CD4-positive, alpha-beta T cell treated with Interleukin-4 for 4 hours (primary cell): ENCODE measurements around the gene SLC5A10.
"Not testable (repeated sequence)": the region's sequence is repeated elsewhere in the genome, so short reads cannot be mapped to it uniquely, and the experiment has no call there.

ENCODE experiments used
- DNase-seq: peaks from one replicate; pipeline ENCODE4 v3.0.0-alpha.2; 2020

The SLC5A10 gene

DNA sequence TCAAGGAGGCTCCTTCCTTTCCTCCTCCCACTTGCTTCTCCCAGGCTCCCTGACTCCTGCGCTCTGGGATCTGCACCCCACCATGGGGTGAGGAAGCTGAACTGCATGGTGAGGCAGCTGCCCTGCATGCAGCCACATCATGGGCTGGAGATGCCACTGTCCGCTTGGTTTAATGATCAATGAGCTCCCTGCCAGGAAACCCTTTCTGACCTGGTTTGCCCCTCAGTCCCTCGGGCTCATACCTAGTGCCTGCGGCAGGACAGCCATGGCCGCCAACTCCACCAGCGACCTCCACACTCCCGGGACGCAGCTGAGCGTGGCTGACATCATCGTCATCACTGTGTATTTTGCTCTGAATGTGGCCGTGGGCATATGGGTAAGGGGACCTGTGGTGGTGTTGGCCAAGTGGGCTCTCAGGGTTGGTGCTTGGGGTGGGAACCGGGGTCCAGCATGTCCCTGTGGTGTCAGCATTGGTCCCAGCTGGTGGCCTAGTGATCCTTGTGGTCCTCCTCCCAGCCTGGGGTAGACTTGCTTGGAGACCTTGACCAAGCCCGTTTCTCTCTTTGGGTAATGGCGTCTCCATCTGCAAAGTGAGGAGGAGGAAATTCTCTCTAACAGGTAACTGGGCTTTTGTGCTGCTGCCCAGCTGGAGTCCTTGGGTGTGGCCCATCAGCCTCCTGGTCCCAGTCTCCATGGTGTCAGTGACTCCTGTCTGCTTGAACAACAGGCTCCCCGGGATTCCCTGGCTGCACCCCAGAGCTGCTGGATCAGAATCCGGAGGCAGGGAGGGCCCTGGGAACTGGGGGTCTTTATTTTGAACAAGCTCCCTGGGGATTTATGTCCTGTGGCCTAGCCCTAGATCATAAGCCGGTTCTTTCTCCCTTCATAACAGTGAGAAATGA lies at the start of gene SLC5A10:
Gene SLC5A10 (plus strand): TSS at position 225 of the 902 bp plus-strand sequence. CDS start 41 bp downstream, at position 266.
- DNase-seq = no peak

DNA sequence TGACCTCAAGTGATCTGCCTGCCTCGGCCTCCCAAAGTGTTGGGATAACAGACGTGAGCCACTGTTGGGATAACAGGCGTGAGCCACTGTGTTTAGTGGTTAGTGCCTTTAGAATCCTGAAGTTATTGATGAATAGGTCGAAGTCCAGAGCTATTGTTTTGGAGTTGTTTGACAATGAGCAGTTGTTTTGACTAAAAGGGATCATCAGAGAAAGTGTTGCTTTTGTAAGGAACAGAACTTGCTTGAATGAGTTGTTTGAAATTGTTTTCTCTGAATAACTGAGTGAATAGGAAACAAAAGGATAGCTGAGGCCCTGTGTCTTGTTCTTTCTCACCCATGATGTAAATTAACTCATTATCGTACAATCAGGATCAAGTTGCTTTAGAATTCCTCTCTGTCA lies 47.5 kb upstream of the SLC5A10 start:
- DNase-seq = no peak

DNA sequence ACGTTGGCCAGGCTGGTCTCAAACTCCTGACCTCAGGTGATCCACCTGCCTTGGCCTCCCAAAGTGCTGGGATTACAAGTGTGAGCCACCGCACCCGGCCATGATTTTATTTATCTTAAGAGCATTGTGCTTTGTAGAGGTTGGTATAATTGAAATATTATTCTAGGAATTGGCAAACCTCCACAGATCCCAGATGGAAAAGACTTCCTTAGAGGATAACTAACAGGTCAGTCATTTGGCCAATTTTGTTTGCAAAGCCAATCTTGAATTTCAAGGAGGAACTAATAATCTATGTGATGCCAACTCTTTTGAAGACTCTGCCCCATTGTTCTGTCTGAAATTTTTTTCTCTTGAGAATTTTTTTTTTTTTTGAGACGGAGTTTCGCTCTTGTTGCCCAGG lies 46.7 kb upstream of the SLC5A10 start:
- no peak for DNase-seq

DNA sequence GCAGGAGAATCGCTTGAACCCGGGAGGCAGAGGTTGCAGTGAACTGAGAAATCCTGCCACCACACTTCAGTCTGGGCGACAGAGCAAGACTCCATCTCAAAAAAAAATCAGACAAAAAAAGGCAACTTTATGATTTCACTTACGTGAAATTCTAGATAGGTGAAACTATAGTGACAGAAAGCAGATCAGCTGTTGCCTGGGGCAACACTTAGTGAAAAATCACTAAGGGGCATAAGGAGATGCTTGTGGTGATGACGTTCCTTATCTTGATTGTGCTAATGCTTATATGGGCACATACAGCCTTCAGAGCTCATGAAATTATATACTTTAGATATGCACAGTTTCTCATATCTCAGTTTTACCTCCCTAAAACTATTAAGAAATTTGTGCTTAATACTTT lies 41.6 kb upstream of the SLC5A10 start:
- no peak for DNase-seq

DNA sequence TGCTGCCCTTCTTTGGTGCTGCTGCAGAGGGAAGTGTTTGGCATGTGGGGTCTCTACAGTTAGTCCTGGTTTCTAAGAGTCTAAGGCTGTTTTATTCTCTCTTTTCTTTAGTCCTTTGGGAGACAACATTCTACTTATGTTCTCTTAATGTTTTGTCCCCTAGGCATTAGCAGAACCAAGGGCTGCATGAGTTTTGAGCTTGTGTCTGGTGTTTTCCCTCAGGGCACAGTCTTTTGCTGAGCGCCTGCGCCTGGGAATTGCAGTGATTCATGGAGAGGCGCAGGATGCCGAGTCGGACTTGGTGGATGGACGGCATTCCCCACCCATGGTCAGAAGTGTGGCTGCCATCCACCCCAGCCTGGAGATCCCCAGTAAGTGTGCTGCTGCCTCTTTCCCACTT lies 41.1 kb upstream of the SLC5A10 start:
- DNase-seq = no peak

DNA sequence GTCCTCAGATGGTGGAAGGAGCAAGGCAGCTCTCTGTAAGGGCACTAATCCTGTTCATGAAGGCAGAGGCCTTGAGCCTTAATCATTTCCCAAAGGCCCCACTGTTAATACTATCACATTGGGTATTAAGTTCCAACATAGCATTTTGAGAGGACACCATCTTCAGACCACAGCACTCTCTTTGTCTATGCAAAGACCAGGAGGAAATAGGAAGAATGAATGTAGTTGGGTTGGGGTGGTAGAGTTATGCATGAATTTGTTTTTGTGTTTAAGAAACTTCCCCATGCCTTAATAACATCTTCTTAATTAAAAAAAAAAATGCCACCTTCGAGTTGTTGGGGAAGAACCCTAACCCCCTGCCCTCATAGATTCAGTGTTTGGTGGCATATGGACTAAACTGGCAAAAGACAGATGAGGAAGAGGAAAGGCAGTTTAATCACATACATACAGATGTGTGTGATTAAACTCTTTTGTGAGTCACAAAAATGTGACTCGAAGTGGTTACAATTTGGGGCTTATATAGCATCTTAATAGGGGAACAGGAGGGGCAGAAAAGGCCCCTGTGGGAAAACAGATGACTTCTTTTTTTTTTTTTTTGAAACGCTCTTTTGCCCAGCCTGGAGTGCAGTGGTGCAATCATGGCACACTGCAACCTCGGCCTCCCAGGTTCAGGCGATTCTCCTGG lies 35.0 kb upstream of the SLC5A10 start:
- DNase-seq = no peak

DNA sequence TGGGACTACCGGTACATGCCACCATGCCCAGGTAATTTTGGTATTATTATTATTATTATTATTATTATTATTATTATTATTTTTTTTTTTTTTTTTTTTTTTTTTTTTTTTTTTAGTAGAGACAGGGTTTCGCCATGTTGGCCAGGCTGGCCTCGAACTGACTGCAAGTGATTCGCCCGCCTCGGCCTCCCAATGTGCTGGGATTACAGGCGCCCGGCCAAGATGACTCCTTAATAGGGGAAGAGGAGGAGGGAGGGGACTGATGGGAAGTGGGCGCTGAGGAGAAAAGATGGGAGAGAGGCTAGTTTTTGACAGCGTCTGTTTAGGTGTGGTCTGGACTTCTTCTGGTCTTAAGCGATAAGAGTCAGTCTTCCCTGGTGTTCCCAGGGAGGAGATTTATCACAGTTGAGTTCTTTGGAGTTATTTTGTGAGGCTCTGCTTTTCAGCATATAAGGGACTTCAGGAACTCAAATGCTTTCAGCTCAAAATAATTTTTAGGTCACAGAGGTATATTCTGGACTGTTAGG lies 34.4 kb upstream of the SLC5A10 start:
- no peak for DNase-seq

DNA sequence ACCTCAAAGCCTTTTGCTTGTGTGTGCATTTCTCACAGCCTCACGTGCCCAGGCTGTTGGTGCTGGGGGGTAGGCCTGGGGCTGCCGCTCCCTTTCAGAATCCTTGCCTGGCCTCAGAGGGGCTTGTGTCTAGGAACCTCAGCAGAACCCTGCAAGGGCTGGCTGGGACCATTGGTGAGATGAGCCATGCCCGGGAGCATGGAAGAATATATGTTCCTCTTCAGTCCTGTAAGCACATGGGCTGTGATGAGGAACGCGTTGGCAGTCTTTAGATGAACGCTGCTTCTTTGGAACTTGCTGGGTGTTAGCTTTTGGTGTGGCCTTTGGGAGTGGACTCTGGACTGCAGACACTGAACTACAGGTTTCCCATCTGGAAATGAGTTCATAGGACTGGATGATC lies 32.0 kb upstream of the SLC5A10 start:
- DNase-seq = no peak

DNA sequence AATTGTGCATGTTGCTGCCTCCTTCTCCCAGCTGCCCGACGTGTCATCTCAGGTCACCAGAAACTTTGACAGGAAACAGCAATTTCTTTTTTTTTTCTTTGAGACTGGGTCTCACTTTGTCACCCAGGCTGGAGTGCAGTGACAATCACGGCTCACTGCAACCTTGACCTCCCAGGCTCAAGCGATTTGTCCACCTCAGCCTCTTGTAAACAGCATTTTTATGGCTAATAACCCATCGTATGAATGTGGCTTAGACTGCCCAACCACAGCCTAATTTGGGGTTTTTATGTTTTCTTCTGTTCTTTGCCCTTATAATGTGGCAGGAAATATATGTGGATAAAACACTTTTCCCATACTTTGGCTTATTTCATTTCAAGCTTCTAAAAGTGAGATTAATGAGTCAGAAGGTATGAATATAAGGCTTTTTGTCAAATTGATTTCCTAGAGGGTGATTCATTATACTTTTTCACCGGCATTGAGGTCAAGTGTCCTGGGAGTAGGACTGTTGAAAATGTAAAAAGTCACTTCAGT lies 31.0 kb upstream of the SLC5A10 start:
- DNase-seq = no peak

DNA sequence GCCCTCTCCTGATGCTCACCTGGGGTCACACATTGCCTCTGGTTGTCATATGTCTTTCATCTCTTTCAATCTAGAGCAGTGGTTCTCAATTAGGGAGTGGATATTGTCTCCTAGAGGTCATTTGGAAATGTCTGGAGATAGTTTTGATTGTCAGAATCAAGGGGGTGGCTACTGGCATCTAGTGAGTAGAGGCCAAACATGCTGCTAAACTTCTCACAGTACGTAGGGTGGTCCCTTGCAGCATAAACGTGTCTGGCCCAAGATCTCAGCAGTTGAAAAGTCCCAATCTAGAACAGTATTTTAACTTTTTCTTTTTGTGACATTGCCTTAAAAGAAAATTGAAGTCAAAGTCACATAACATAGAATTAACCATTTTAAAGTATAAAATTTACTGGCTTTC lies 30.5 kb upstream of the SLC5A10 start:
- no peak for DNase-seq

DNA sequence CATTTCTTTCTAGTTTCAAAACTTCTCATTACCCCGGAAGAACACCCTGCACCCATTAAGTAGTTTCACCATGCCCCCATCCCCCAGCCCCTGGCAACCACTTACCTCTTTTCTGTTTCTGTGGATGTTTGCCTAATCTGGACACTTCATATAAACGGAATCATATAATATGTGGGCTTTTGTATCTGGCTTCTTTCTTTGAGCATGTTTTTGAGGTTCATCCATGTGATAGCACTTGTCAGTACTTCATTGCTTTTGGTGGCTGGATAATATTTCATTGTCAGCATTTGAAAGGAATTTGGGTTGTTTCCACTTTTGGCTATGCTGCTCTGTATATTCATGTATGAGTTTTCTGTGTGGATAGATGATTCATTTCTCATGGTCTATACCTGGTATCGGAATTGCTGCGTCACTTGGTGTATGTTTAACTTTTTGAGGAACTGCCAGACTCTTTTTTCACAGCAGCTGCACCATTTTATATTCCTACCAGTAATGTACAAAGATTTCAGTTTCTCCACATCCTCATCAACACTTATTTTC lies 30.0 kb upstream of the SLC5A10 start:
- no peak for DNase-seq

DNA sequence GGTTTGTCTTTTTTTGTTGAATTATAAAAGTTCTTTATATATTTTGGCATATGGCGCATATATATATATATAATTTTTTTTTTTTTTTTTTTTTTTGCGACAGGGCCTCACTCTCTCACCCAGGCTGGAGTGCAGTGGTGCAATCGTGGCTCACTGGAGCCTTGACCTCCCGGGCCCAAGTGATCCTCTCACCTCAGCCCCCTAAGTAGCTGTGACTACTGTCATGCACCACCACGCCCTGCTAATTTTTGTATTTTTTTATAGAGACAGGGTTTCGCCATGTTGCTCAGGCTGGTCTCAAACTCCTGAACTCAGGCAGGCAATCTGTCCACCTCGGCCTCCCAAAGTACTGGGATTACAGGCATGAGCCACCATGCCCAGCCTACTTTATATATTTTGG lies 29.4 kb upstream of the SLC5A10 start:
- DNase-seq = not testable (repeated sequence)

DNA sequence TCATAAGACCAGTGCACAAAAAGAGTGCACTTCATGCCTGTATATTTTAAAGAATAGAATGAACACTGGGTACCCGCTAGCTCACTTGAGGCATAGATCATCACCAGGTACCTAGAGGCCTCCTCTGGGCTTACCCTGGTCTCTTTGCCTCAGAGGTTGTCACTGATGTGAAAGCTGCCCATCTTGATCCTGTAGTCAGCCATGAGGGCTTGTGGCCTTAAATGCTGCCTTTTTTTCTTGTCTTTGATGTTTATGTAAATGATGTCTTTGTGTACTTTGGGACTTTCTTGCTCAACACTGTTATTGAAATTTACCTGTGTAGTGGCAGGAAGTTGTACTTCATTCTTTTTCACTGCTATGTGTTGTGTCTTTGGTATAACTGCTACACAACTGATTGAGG lies 26.8 kb upstream of the SLC5A10 start:
- DNase-seq = no peak

DNA sequence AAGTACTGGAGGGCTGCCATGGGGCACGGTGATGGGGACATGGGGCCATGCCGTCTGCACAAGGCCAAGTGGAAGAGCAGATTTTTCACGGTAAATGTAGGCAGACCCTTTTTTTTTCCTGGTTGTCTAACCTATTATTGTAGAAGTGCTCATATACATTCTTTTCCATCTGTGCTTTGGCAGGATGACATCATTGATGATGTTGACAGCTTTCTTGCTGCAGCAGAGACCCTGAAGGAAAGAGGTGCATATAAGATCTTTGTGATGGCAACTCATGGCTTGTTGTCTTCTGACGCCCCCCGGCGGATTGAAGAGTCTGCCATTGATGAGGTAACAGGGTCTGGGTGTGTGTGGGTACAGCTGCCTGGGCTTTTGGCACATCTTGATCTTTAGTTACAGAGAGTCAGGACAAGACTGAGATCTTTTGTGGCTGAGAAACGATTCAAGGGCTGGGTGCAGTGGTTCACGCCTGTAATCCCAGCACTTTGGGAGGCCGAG lies 23.3 kb upstream of the SLC5A10 start:
- DNase-seq = no peak

DNA sequence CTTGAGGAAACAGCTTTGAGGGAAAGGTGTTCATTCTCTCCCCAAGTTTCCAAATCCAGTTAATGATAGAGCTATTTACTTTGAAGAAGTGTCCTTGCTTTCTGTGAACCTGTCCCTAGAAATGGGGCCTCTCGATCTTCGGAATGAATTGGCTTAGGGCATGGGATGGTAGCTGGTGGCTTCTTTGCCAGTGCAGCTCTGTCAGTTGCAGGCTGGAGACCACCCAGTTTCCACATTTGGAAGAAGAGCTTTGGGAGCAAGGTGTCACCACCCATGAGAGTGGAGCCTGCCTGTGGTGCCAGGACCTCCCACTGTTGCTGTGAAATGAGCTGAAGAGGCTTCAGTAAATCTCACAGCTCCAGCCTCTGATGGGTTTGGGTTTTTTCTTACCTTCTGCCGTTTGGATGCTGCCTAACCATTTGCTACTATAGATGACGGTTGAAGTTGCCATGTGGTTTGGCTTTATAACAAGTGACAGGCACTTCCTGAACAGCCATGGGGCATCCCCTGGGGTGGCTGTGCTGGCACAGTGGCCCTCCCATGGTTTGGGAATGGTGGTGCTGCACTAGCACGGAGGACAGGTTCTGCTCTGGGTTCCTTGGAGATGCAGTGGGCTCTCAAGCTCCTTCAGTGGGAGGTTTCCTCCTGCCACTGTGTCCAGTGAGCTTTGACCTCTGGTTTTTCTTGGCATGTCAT lies 19.5 kb upstream of the SLC5A10 start:
- DNase-seq = no peak

DNA sequence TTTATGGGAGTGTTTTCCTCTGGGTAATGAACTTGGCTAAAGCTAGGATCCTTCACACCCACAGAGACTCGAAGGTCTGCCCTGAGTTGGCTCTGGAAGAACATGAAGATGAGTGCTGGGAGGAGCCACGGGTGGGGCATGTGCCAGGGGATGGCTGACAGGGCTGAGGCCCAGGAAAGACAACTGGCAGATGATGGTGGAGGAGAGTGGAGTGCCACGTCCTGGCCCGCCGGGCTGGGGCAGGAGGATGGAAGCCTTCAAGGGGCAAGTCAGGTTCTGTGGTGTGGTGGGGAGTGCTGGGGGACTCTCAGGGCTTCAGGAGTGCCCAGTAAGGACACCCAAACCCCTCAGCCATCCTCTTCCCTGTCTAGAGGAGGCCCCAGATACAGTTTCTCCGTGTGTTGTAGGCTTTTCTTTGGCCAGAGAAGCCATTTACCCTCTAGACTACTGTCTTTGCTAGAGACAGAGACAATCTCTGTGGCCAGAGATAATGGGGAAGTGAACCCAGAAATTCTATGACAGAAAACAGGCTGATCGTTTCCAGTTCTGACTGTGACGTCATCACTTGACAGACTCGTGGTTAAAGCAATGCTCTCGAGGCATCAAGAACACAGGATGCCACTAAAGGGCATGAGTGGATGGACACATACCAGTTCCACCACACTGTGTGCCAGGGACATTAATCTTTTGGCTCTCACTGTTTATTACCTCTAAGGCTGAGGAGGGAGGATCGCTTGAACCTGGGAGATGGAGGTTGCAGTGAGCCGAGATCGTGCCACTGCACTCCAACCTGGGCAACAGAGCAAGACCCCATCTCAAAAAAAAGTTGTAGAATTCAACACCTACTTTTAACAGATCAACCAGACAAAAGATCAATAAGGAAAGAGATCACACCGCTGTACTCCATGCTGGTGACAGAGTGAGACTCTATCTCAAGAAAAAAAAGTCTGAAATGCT lies 18.6 kb upstream of the SLC5A10 start:
- DNase-seq = no peak

DNA sequence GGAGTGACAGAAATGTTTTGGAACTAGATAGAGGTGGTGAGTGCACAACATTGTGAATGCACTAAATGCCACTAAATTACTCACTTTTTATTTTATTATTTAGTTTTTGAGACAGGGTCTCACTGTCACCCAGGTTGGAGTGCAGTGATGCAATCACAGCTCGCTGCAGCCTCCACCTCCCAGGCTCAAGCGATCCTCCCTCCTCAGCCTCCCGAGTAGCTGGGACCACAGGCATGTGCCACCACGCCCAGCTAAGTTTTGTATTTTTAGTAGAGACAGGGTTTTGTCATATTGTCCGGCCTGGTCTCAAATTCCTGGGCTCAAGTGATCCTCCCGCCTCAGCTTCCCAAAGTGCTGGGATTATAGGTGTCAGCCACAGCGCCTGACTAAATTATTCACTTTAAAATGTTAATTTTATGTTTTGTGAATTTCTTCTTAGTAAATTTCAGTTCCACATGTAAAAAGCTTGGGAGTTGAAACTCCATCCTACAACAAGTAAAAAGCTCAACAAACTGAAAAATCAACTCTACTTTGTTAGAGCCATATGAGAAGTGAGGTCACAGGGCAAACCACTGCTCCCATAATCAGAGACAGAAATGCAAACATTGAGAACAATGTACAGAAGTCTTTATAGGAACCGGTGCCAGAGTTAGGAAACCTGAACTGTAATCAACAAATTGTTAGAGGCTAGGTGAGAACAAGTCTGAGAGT lies 13.8 kb upstream of the SLC5A10 start:
- DNase-seq = no peak

DNA sequence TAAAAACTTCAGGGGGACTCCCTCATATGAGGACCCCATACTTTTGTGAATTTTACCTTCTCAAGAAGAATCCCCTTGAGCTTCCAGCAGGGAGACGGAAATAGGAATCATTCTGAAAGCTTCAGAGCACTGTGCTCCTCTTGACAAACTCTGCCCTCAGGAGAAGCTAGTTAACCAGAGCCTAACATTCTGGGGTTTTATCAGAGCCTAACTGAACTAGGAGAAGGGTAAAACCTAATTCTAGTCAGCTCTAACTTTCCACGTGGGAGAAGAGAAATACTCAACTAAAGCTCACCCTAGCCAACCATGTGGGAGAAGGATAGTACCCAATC lies 13.3 kb upstream of the SLC5A10 start:
- no peak for DNase-seq

DNA sequence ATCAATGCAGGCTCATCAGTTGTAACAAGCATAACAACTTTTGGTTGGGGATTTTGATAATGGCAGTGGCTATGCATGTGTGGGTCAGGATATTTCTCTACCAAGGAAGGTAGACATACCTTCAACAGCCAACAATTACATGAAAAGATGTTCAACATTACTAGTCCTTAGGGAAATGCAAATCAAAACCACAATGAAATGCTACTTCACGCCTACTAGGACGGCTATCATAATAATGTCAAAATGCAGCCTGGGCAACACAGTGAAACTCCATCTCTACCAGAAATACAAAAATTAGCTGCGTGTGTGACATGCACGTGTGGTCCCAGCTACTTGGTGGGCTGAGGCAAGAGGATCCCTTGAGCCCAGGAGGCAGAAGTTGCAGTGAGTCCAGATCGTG lies 7.3 kb upstream of the SLC5A10 start:
- no peak for DNase-seq

DNA sequence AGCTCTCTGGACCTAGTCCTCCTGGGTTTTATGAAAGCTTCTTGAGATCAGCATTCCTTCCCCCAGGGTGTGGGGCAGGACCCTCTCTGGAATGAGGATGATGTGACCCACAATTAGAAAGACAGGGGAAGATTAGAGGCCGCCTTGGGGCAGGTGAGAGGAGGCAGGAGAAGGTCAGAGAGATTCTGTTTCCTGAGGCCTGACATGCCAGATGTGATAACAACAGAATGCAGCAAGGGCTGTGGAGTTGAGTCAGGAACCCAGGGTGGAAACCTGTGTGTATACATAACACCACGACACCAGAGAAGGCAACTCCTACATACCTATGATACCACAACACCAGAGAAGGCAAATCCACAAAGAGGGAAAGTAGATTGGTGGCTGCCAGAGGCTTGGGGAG lies 5.4 kb upstream of the SLC5A10 start:
- no peak for DNase-seq

DNA sequence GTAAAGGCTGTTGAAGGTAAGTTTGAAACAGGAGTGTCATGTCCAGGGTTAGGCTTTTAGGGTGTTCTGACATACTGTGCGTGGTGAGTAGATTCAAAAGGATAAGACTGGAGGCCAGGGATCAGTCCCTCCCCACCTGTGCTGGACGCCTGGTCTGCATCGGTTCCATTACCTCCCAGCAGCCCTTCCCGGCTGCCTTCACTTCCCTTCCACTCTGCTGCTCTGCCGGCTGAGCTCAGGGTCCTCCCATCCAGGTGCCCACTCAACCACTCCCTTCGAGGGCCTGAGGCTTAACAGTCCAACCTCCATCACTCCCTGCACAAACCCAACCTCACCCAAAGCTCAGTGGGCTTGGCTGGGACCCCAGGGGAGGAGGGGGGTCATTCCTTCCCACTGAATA lies 4.1 kb upstream of the SLC5A10 start:
- DNase-seq = no peak
